Ovary (tissue), 9 donors: ENCODE results near the gene CRB1. TPM values are rescaled to one million over a fixed set of nuclear protein-coding genes. Genes with fewer than 3 reads are reported as not detected.

ENCODE experiments used
- DNase-seq, 5 donors: peaks; one replicate each; pipeline ENCODE4 v3.0.0-alpha.2; 2019 to 2020
- H3K27ac ChIP-seq, 2 donors: fragments of 200-600 bp; one replicate each; pipeline versions ENCODE4 v1.5.1 to v1.8.0; 2019 to 2022
- H3K27me3 ChIP-seq: fragments of 200-600 bp; one replicate; pipeline ENCODE4 v1.8.0; 2022
- H3K36me3 ChIP-seq: fragments of 200-600 bp; sonication (generic); one replicate; pipeline ENCODE4 v1.5.1; 2019
- H3K4me1 ChIP-seq: one replicate; pipeline ENCODE4 v1.8.1; 2013; ENCODE audit warnings: mild to moderate bottlenecking, moderate library complexity; ENCODE audit not compliant: insufficient read depth
- H3K4me3 ChIP-seq: fragments of 200-600 bp; sonication (generic); one replicate; pipeline ENCODE4 v1.5.1; 2017
- H3K9me3 ChIP-seq, 2 donors: fragments of 200-600 bp in 1 of 2; sonication (generic) in 1 of 2; one replicate each; pipeline versions ENCODE4 v1.5.1 to v1.8.1; 2013 to 2019; ENCODE audit warnings: mild to moderate bottlenecking in 1 of 2, moderate library complexity in 1 of 2
- EP300 ChIP-seq: sonication (generic); formaldehyde crosslinking; IDR thresholded peaks from one replicate; pipeline ENCODE4 v1.6.1; 2017; ENCODE audit warnings: antibody characterized with exemption
- POLR2A ChIP-seq: fragments of 450-650 bp; IDR thresholded peaks from one replicate; pipeline ENCODE4 v1.6.1; 2017; ENCODE audit warnings: antibody characterized with exemption, mild to moderate bottlenecking, moderate library complexity
- WGBS, 3 donors: extraction: QIAGEN DNeasy Blood & Tissue Kit in 1 of 3; methylation state at CpG; one replicate each; pipeline versions ENCODE4 v1.1.5 to v1.1.7; 2013 to 2017; 5-methylcytosine and 5-hydroxymethylcytosine counted together
- intact Hi-C, 4 donors: fragments of 100-400 bp; cut with DNase I; formaldehyde crosslinking; loops; one replicate each; pipeline versions ENCODE4 v1.11.0 to v1.15.1; 2022 to 2023
- polyA plus RNA-seq, 2 donors: library from polyadenylated mRNA; stranded (reverse); fragments of 200-250 nt in 1 of 2; fragments of 350-450 nt in 1 of 2; fragmentation: Illumina TruSeq in 1 of 2; extraction: RNeasy Lipid Tissue Mini Kit (QIAGEN cat#74804) in 1 of 2; gene quantifications; one replicate each; pipeline ENCODE4 v1.2.3, GENCODE V29; 2013 to 2014
- total RNA-seq, 7 donors: library from RNA; depleted of rRNA in 2 of 7; stranded (reverse); fragments of >200 nt in 2 of 7; fragmentation: NEBNext Ultra II Directional in 3 of 7; extraction: Animal tissue kit (Norgen Biotek cat#: 25700) in 3 of 7; gene quantifications; one replicate each; pipeline versions ENCODE4 v1.1.0 to v1.2.4, GENCODE V29; 2016 to 2023
- TF ChIP-seq, protein P1 (sequence below), 3 donors: fragments of 450-650 bp in 2 of 3; fragments of 200-600 bp in 1 of 3; IDR thresholded peaks; one replicate each; pipeline versions ENCODE4 v1.5.1 to v1.8.0; 2016 to 2022; ENCODE audit warnings: antibody characterized with exemption in 3 of 3, mild to moderate bottlenecking in 1 of 3
- donor health status: DM: no; HTN: no; CAD: no; lungs with moderate emphysema.
- donor health status: DM: no; HTN: no; CAD: no.
- donor health status: Bipolar disorder and iron deficiency.
- donor health status: DM: yes; HTN: yes; CAD: no.
- donor health status: DM: no; HTN: no; CAD: no.
- donor health status: DM: yes; HTN: yes; CAD: no.

Gene CRB1
- total and polyA plus RNA-seq, 9 donors, result 0.60 to 4.0 (median 1.1) TPM

DNA sequence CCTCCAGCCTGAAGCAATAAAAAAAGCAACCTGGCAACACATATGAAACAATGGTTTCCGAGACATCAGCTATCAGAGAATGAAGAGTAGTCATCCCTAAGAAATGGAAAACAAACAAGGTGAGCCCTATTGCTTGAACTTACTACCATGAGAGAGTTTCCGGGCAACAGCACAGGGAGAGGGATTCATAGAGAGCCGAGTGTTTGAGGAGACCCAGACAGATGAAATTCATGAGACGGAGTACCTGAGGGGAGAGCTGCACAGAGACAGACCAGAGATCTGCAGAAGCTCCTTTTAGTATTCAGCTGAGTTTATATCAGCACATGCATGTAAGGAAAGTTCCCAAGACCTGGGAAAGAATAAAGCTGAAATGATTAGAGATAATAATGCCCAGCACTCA, 19.8 kb downstream of the CRB1 start:
- intact Hi-C loops, result no loop called here
- H3K4me3 ChIP-seq, result no peak overlapping the region
- H3K27ac ChIP-seq, result no peak overlapping the region
- H3K36me3 ChIP-seq, result no peaks in the 10 kb centered on the region
- H3K9me3 ChIP-seq, result no peaks in the 10 kb centered on the region
- H3K27me3 ChIP-seq, result no peaks in the 10 kb centered on the region
- 84 to 90% (median 89%) methylated on average over 4 of the region's 4 CpGs for WGBS, 3 donors
- TF ChIP-seq, protein P1, sequence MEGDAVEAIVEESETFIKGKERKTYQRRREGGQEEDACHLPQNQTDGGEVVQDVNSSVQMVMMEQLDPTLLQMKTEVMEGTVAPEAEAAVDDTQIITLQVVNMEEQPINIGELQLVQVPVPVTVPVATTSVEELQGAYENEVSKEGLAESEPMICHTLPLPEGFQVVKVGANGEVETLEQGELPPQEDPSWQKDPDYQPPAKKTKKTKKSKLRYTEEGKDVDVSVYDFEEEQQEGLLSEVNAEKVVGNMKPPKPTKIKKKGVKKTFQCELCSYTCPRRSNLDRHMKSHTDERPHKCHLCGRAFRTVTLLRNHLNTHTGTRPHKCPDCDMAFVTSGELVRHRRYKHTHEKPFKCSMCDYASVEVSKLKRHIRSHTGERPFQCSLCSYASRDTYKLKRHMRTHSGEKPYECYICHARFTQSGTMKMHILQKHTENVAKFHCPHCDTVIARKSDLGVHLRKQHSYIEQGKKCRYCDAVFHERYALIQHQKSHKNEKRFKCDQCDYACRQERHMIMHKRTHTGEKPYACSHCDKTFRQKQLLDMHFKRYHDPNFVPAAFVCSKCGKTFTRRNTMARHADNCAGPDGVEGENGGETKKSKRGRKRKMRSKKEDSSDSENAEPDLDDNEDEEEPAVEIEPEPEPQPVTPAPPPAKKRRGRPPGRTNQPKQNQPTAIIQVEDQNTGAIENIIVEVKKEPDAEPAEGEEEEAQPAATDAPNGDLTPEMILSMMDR (IDR thresholded peaks at IDR 0.05), result no peak
- TF ChIP-seq EP300 (no peak), POLR2A (no peak)
- no peaks in the 10 kb centered on the region for H3K4me1 ChIP-seq
- DNase-seq, result no peak

GRCh38 chr1:197302775-197303174, 34.7 kb downstream of the CRB1 start:
- intact Hi-C loops, result no loop called here
- H3K4me3 ChIP-seq, result no peak overlapping the region
- H3K27me3 ChIP-seq, result no peaks in the 10 kb centered on the region
- H3K36me3 ChIP-seq, result no peaks in the 10 kb centered on the region
- TF ChIP-seq EP300 (no peak), POLR2A (no peak)
- TF ChIP-seq, protein P1 (IDR thresholded peaks at IDR 0.05), result no peak
- DNase-seq, result no peak
- no peaks in the 10 kb centered on the region for H3K4me1 ChIP-seq
- no peak overlapping the region for H3K27ac ChIP-seq
- H3K9me3 ChIP-seq, result no peaks in the 10 kb centered on the region

DNA sequence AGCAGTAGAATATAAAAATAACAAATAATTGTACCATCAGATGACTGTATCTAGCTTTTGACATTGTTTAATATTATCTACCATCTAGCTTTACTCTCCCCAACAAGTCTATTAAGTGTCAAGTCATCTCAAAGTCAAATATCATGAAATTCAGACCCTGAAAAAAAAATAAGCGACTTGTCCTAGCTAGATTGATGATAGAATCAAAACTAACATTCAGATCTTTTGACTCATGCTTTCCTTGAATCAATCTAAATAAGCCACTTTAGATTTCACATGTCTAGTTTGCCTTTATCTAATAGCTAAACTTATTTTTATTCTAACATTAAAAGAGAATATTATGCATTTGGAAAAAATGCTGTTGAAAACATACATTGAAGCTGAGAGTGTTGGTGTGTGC, 35.4 kb downstream of the CRB1 start:
- intact Hi-C loops, result no loop called here
- no peak overlapping the region for H3K4me3 ChIP-seq
- no peaks in the 10 kb centered on the region for H3K4me1 ChIP-seq
- DNase-seq, result no peak
- TF ChIP-seq EP300, result no peak
- no peak for TF ChIP-seq POLR2A
- TF ChIP-seq, protein P1 (IDR thresholded peaks at IDR 0.05), result no peak
- WGBS, 3 donors, result 91 to 97% (median 95%) methylated on average over 1 of the region's 1 CpG
- no peak overlapping the region for H3K27ac ChIP-seq
- H3K36me3 ChIP-seq, result no peaks in the 10 kb centered on the region
- no peaks in the 10 kb centered on the region for H3K9me3 ChIP-seq
- H3K27me3 ChIP-seq, result no peaks in the 10 kb centered on the region

DNA sequence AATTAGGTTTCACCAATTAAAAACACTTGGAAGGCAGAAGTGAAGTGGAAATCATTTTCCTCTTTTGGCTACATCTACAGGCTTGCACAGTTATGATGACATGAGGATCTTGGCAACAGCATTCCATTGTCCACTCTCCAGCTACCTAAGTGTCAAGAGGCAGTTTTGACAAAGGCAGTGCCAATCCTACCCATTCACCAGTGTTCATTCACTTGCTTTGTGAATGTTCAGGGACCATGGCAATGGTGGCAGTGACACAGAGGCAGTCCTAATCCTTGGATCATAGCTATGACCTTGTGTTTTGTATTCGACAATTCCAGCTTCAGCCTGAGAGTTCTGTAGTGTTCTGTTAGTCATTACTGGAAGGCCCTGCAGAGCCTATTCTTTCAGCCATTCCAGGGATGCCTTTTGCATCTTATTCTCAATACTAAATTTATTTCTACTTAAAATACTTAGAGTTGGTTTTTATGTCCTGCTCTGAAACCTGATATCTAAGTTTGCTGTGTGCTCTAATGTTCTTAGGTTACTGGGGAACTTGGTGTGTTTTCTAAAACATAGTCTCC, 36.7 kb downstream of the CRB1 start:
- intact Hi-C loops, result no loop called here
- Histone ChIP-seq H3K4me1 (no peaks in the 10 kb centered on the region), H3K27ac (no peak overlapping the region), H3K9me3 (no peaks in the 10 kb centered on the region), H3K4me3 (no peak overlapping the region), H3K27me3 (no peaks in the 10 kb centered on the region), H3K36me3 (no peaks in the 10 kb centered on the region)
- TF ChIP-seq, protein P1 (IDR thresholded peaks at IDR 0.05), result no peak
- no peak for TF ChIP-seq EP300
- TF ChIP-seq POLR2A, result no peak
- DNase-seq, result no peak
- WGBS, 3 donors, result 81 to 88% (median 82%) methylated on average over 1 of the region's 1 CpG
